ENCODE results near the gene IPPK. TPM values are rescaled to one million over a fixed set of nuclear protein-coding genes. Genes with fewer than 3 reads are reported as not detected.

IPPK gene
- polyA plus RNA-seq, 4 donors: 10.4 to 12.4 (median 10.9) TPM

GRCh38 chr9:92617951-92618510 is 51.9 kb downstream of the IPPK start:
- DNase-seq (ENCODE audit: low read depth in 4 of 4, low spot score in 2 of 4): no peak

DNA sequence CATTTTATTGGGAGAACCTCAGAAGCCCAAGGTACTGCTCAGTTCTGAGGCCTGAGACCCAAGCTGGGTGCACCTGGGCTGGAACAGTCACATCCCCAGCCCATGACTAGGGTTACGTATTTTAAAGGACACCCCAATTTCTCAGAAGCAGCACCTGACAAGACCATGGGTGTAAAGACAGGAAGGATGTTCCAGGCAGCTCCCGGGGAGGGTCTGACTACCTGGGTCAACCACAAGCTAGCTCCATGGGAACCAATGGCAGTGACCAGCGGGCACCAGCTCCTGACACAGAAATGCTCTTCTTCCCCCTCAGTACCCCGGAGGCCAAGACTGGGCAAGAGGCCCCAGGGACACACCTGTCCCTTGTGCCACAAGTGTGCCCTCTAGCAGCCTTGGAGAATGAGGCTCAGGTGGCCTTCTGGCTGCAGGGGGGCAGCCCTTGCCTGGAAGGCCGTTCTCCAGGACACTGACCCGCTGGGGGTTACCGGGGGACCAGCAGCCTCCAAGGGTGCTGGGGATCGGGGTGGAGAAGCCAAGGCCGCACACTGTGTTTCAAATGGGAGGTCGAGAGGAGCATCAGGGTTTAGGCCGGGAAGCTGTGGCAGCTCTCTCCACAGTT is 52.6 kb downstream of the IPPK start:
- DNase-seq (ENCODE audit: low read depth in 4 of 4, low spot score in 2 of 4): no peak

GRCh38 chr9:92616655-92617111 is 53.2 kb downstream of the IPPK start:
- no peak for DNase-seq (ENCODE audit: low read depth in 4 of 4, low spot score in 2 of 4)

DNA sequence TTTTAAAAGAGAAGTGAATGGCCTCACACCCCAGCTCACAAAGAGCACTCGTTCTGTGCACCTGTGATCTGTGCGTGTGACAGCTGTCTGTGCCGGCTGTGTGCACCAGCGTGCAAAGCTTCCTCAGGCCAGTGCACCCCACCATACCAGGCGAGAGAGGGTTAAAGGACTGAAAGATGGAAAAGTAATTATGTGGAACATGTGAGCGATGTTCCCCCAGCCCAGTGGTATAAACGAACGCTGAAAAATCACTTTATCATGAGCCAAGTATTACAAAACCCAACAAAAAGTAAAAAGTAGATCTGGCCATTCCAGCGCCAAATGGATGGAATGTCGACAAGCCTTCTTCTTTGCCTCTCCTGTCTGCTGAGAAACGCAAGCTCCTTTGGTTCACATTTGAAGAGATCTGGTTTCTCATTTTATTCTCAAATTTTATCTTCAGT is 53.7 kb downstream of the IPPK start:
- DNase-seq (ENCODE audit: low read depth in 4 of 4, low spot score in 2 of 4): no peak

DNA sequence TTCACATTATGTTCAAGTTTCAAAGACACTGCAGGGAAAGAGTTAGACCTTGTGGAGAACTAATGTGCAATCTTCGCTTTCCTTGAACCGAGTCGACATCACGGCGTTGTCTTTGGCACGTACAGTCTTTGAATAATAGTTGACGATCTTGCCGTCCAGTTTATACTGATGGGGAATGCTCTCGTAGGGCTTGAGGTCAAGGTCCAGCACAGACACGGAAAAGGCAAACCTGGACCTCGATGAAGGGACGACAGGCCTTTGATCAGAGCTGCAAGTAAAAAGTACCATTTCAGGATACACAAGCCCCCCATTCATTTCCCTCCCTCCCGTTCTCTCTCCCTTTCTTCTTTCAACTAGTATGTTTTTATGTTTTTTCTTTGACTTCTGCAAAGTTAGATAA is 54.1 kb downstream of the IPPK start:
- no peak for DNase-seq (ENCODE audit: low read depth in 4 of 4, low spot score in 2 of 4)

- DNase-seq (ENCODE audit: low read depth in 4 of 4, low spot score in 2 of 4): no peak
These were observed 55.0 kb downstream of the IPPK start for GRCh38 chr9:92614763-92615461.

DNA sequence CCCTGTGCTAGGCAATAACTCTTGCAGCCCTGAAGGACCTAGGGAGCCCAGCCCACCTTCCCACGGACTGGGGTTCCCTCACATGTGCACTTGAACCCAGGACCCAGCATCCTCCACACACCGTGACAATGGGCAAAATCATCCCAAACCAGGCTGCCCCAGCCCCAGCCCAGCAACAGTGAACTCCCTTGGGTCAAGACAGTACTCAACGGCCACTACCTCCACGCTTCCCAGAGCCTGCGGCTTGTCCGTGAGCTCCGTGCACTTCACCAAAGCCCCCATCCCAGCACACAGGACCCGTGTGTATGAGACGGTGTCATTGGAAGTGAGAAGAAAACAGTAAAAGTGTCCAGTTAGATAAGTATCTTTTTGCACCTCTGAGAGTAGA is 55.8 kb downstream of the IPPK start:
- no peak for DNase-seq (ENCODE audit: low read depth in 4 of 4, low spot score in 2 of 4)

DNA sequence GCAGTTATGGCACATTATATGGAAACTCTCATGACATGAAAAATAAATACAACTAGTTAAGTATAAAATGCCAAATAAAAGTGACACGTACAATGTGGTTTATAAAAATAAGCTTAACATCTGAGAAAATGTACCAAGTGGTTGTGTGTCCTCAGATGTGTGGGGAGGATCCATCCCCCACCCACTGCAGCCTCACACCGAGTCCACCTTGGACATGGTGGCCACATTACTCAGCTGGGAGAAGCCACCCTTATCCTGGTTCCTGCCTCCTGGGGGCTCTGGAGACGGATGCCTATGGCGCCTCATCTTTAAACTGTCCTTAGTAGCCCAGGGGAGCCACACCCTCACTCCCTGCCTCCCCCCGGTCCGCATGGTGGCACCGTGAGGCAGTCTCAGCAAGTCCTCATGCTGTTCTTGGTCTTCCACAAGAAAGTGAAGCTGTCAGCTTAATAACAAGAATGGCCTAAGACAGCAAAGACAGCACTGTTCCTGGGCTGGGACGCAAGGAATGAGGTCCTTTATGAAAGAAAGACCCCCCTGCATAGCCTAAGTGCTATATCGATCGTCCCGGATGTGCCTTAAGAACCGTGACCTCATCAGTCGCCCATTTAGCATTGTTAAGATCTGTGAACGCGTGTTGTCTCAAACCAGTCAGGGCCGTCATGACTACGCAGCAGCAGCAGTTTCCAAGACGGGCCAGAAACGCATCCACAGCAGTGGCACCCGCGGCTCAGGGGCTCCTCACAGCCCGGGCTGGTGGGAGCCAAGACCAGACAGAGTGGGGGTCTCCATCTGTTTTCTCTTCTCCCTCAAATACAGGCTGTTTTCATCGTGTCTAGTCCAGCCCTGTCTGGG is 56.4 kb downstream of the IPPK start:
- DNase-seq (ENCODE audit: low read depth in 4 of 4, low spot score in 2 of 4): no peak

DNA sequence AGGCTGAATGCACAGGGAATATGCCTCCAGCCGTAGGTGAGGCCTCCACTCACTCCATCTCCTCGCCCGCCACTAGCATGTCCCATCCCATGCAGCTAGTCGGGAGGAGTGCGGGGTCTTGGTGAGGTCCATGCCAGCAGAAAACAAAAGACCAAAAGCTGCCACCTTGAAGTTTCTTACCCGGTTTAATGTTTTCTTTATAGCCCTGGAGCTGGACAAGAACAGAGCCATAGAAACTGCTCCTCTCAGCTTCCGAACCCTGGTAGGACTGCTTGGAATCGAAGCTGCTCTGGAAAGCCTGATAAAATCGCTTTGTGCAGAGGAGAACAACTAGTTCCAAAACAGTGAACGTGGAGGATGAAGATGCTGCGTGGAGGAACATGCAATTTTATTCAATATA is 57.1 kb downstream of the IPPK start:
- DNase-seq (ENCODE audit: low read depth in 4 of 4, low spot score in 2 of 4): no peak

DNA sequence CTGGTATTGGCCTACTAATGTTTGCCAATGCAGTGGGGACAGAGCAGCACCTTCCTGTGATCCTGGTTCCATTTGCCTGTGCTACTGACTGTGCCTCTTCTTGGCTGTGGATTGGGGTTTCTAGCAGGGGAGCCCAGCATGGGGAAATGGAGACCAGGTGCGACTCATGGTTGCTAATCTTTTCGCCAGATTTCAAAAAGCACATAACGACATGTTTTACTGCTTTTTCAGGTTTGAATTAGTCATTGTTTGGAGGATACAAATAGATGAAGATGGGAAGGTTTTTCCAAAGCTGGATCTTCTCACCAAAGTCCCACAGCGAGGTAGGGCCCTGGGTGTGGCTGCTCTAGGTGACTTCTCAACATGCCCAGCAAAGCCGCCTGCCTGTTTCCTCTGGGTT is 57.6 kb downstream of the IPPK start:
- DNase-seq (ENCODE audit: low read depth in 4 of 4, low spot score in 2 of 4): no peak

DNA sequence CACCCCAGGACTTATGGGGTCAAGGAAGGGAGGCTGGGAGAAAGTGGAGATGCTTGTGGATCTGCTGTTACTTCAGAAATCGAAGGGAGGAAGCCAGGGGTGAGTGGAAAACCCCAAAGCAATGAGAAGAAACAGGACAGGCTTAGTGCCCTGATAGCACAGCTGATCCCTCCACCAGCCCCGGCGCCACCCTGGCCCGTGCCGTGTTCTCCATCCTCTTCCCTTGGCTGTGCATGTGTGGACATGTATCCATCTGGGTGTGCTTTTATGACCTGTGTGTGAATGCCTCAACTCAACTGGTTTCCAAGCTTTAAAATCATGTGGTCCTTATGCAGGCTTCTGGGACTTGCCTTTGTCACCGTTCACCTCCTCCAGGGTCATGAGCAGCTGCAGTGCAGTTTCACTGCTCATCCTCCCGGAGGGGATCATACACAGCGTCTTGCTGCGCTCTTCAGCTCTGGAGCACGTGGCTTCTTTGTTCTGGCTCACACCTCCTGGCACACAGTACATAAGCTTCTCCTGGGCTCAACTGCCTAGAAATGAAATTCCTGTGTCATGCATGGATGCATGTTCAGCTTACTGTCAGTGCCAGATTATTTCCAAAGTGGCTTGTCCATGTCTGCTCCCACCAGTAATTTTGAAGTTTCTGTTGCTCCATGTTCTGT is 58.2 kb downstream of the IPPK start:
- no peak for DNase-seq (ENCODE audit: low read depth in 4 of 4, low spot score in 2 of 4)

- DNase-seq (ENCODE audit: low read depth in 4 of 4, low spot score in 2 of 4): no peak
These were observed 59.2 kb downstream of the IPPK start for GRCh38 chr9:92610470-92611420.

- DNase-seq (ENCODE audit: low read depth in 4 of 4, low spot score in 2 of 4): no peak
These were observed 61.0 kb downstream of the IPPK start for GRCh38 chr9:92608909-92609445.

GRCh38 chr9:92608241-92608908 is 61.6 kb downstream of the IPPK start:
- no peak for DNase-seq (ENCODE audit: low read depth in 4 of 4, low spot score in 2 of 4)

GRCh38 chr9:92607773-92608172 is 62.2 kb downstream of the IPPK start:
- DNase-seq (ENCODE audit: low read depth in 4 of 4, low spot score in 2 of 4): no peak

DNA sequence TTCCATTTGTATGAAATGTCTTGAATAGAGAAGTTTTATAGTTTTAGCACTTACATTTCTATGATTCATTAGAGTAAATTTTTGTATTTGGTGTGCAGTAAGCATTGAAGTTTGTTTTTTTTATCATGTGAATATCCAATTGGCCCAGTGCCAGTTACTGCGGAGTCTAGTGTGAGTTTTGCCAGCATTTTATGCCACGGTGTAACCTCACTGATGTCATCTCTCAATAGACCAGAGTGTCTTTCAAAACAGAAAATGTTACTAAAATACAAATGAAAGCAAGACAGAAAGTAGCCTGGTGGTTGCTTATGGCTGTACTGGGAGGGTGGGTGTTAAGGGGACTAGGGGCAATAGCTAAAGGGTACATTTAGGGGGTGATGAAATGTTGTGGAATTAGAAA is 62.8 kb downstream of the IPPK start:
- DNase-seq (ENCODE audit: low read depth in 4 of 4, low spot score in 2 of 4): no peak

DNA sequence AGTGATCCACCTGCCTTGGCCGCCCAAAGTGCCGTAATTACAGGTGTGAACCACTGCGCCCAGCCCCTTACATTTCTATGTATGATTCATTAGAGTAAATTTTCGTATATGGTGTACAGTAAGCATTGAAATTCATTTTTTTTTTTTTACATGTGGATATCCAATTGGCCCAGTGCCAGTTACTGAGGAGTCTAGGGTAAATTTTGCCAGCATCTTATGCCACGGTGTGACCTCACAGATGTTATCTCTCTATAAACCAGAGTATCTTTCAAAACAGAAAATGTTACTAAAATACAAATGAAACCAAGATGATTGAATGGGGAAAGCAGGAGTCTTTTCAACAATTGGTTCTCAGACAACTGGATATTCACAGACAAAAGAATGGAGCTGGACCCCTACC is 64.7 kb downstream of the IPPK start:
- DNase-seq (ENCODE audit: low read depth in 4 of 4, low spot score in 2 of 4): no peak

DNA sequence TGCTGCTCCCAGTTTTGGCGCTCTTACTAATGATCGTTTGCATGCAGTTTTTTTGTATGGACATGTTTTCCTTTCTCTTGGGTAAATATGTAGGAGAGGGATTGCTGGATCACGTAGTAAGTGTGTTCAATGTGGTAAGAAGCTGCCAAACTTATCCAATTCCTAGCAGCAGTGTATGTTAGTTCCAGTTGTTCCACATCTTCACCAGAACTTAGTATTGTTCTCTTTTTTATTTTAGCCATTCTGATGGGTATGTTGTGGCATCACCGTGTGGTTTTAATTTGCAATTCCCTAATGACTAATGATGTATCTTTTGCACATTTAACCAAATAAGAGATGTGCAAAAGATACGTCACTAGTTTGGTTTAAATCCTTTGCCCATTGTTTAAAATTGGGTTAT is 65.9 kb downstream of the IPPK start:
- no peak for DNase-seq (ENCODE audit: low read depth in 4 of 4, low spot score in 2 of 4)

- DNase-seq (ENCODE audit: low read depth in 4 of 4, low spot score in 2 of 4): no peak
These were observed 66.8 kb downstream of the IPPK start for GRCh38 chr9:92603100-92603499.
